DOHH2 (cell line): ENCODE results near the gene ATP2B2.

Experiments used
- EZH2phosphoT487 ChIP-seq: fragments of 200-600 bp; sonication (generic); IDR thresholded peaks from 2 replicates; pipeline ENCODE4 v1.6.1; 2017; ENCODE audit warnings: borderline replicate concordance, mild to moderate bottlenecking, antibody characterized with exemption, low read length, moderate library complexity, mixed read lengths
- TF ChIP-seq, protein P1 (sequence below): fragments of 200-600 bp; sonication (generic); IDR thresholded peaks from one replicate; pipeline ENCODE4 v1.5.1; 2014; ENCODE audit warnings: antibody characterized with exemption, mild to moderate bottlenecking, low read depth, low read length; ENCODE audit not compliant: poor library complexity, severe bottlenecking

- TF ChIP-seq, protein P1, sequence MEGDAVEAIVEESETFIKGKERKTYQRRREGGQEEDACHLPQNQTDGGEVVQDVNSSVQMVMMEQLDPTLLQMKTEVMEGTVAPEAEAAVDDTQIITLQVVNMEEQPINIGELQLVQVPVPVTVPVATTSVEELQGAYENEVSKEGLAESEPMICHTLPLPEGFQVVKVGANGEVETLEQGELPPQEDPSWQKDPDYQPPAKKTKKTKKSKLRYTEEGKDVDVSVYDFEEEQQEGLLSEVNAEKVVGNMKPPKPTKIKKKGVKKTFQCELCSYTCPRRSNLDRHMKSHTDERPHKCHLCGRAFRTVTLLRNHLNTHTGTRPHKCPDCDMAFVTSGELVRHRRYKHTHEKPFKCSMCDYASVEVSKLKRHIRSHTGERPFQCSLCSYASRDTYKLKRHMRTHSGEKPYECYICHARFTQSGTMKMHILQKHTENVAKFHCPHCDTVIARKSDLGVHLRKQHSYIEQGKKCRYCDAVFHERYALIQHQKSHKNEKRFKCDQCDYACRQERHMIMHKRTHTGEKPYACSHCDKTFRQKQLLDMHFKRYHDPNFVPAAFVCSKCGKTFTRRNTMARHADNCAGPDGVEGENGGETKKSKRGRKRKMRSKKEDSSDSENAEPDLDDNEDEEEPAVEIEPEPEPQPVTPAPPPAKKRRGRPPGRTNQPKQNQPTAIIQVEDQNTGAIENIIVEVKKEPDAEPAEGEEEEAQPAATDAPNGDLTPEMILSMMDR, result no peak
- TF ChIP-seq EZH2phosphoT487, result no peak
These were observed 161.9 kb downstream of the ATP2B2 start for GRCh38 chr3:10343526-10343925.
